Endothelial cell (in vitro differentiated cells): ENCODE data around the gene RCOR2. TPM values are rescaled to one million over a fixed set of nuclear protein-coding genes. Genes with fewer than 3 reads are reported as not detected.

Experiments used
- DNase-seq: peaks from one replicate; pipeline ENCODE4 v3.0.0; 2021; ENCODE audit warnings: low spot score
- H3K27ac Mint-ChIP-seq: one replicate; pipeline ENCODE4 v1.8.0; 2021; ENCODE audit warnings: mixed read lengths, inconsistent platforms; ENCODE audit not compliant: unreplicated experiment
- H3K27me3 Mint-ChIP-seq: one replicate; pipeline ENCODE4 v1.8.0; 2021; ENCODE audit warnings: mild to moderate bottlenecking, moderate library complexity, mixed read lengths, inconsistent platforms; ENCODE audit not compliant: unreplicated experiment
- H3K36me3 Mint-ChIP-seq: one replicate; pipeline ENCODE4 v1.8.0; 2021; ENCODE audit warnings: mild to moderate bottlenecking, low read depth, mixed read lengths, inconsistent platforms; ENCODE audit not compliant: unreplicated experiment
- H3K4me1 Mint-ChIP-seq: one replicate; pipeline ENCODE4 v1.8.0; 2021; ENCODE audit warnings: mild to moderate bottlenecking, mixed read lengths, inconsistent platforms; ENCODE audit not compliant: unreplicated experiment
- H3K4me3 Mint-ChIP-seq: one replicate; pipeline ENCODE4 v1.8.0; 2021; ENCODE audit warnings: mild to moderate bottlenecking, mixed read lengths, inconsistent platforms; ENCODE audit not compliant: unreplicated experiment
- H3K9me3 Mint-ChIP-seq: one replicate; pipeline ENCODE4 v1.8.0; 2021; ENCODE audit warnings: mixed read lengths, inconsistent platforms; ENCODE audit not compliant: unreplicated experiment
- total RNA-seq: library from RNA; stranded (reverse); fragmentation: NEBNext Ultra II Directional; extraction: Animal tissue kit (Norgen Biotek cat#: 25700); gene quantifications from one replicate; pipeline ENCODE4 v1.2.1, GENCODE V29; 2021; ENCODE audit not compliant: unreplicated experiment
- TF ChIP-seq, protein P1 (sequence below): fragments of 200-600 bp; sonication (generic); IDR thresholded peaks from one replicate; pipeline ENCODE4 v1.5.0; 2021; ENCODE audit warnings: antibody characterized with exemption; ENCODE audit not compliant: unreplicated experiment

The RCOR2 gene
- total RNA-seq, 1 donor from 2014 or later, result 9.3 TPM

DNA sequence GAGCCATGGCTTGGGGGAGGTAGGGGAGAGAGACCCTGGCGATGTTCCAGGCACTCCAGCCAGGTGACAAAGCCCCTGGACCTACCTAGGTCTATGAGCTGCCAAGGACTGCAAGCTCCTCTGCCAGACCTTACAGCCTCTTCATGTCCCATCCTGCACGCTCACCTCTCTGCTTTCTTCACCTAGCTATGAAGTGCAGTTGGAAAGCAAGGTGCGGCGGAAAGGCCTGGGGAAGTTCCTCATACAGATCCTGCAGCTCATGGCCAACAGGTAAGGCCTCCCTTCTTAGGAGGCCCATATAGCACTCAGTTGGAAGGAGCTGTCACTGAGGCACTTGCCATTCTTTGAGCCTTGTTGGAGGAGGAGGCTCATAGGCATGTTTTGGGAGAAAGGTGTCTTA, 35.6 kb upstream of the RCOR2 start:
- Mint-ChIP-seq H3K27me3 (peaks cover 7% of the 10 kb centered on the region), H3K36me3 (peaks cover 35% of the 10 kb centered on the region), H3K4me3 (no peak overlapping the region), H3K27ac (no peak overlapping the region), H3K4me1 (peaks cover 5% of the 10 kb centered on the region), H3K9me3 (no peaks in the 10 kb centered on the region)
- DNase-seq, result no peak
- TF ChIP-seq, protein P1, sequence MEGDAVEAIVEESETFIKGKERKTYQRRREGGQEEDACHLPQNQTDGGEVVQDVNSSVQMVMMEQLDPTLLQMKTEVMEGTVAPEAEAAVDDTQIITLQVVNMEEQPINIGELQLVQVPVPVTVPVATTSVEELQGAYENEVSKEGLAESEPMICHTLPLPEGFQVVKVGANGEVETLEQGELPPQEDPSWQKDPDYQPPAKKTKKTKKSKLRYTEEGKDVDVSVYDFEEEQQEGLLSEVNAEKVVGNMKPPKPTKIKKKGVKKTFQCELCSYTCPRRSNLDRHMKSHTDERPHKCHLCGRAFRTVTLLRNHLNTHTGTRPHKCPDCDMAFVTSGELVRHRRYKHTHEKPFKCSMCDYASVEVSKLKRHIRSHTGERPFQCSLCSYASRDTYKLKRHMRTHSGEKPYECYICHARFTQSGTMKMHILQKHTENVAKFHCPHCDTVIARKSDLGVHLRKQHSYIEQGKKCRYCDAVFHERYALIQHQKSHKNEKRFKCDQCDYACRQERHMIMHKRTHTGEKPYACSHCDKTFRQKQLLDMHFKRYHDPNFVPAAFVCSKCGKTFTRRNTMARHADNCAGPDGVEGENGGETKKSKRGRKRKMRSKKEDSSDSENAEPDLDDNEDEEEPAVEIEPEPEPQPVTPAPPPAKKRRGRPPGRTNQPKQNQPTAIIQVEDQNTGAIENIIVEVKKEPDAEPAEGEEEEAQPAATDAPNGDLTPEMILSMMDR, result no peak

DNA sequence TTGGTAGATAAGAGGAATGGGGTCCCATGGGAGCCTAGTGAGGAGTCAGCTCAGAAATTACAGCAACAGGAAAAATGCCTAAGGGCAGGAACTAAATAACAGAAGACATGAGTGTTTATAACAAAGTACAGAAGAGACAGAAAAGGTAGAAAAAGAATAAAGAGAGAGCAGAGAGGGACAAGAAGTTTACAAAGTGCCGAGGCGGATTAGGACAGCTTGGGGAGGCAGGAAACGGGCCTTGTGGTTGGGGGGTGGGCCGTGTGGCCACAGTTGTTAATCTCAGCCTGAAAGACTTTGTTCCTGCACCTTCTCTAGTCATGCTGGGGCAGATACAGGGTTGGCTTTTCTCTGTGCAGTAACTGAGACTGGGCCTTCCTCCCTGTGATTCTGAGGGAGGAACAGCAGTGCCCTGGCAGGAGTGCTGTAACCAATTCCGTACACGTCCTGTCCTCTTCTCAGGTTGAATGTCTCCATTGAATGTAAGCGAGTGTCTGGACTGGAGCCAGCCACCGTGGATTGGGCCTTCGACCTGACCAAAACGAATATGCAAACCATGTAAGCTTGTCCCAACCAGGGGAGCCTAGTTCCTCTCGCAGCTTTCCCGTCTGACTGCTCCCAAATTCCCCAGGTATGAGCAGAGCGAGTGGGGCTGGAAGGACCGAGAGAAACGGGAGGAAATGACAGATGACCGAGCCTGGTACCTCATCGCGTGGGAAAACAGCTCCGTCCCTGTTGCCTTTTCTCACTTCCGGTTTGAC, 35.0 kb upstream of the RCOR2 start:
- peak overlapping the region; percentile 39 for H3K27ac Mint-ChIP-seq
- TF ChIP-seq, protein P1, result no peak
- H3K4me3 Mint-ChIP-seq, result peak overlapping the region; percentile 26
- H3K27me3 Mint-ChIP-seq, result peaks cover 7% of the 10 kb centered on the region
- no peak for DNase-seq
- no peaks in the 10 kb centered on the region for H3K9me3 Mint-ChIP-seq
- H3K36me3 Mint-ChIP-seq, result peaks cover 35% of the 10 kb centered on the region
- peaks cover 5% of the 10 kb centered on the region for H3K4me1 Mint-ChIP-seq

DNA sequence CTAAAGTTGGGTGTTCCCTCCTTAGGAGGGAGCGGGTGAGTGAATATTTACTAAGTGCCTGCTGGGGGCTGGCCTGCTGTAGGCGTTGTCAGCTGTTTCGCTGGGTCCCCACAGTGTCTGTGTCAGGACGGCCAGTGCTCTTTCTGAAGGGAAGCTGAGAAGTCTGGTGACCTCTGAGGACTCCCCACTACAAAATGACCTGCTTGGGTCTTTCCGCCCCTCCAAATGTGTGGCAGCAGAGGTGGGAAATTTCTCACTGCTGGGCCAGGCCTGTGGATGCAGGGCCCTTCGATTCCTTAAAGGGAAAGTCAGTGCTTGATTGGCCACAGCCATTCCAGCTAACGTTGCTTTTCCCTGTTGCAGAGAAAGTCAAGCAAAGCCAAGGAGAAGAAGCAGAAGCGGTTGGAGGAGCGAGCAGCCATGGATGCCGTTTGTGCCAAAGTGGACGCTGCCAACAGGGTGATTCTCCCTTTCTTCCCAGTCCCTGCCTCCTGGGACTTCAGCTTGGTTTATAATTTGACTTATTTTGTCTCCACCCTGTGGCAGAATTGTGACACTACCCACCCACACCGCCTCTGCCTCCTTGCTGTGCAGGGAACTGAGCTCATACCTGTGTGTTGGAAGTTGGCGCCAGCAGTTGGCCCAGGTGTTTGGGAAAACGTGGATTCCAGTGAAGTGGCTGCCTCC, 28.7 kb upstream of the RCOR2 start:
- TF ChIP-seq, protein P1, result peak; percentile 55
- peak; percentile 48 for DNase-seq
- no peak overlapping the region for H3K4me3 Mint-ChIP-seq

DNA sequence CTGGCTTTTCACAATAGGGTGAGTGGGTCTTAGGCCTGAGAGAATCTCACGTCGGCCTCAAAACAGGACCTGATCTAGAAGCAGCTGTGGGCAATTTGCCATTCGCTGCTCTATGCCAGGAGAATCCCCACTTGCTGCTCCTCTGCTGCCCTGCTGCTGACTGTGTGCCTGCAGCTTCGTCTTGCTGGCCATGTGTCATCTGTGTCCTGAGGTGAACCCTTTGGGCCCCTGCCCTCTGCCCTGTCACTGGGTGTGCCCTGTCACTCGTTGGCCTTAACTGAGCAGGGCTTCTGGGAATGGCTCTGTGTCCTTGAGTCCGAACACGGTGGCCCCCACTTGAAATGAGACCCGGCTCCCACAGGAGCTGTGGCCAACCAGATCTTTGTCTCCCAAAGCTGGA, 28.0 kb upstream of the RCOR2 start:
- Mint-ChIP-seq H3K9me3 (no peaks in the 10 kb centered on the region), H3K27me3 (peaks cover 2% of the 10 kb centered on the region), H3K27ac (no peak overlapping the region), H3K4me3 (no peak overlapping the region), H3K36me3 (no peaks in the 10 kb centered on the region), H3K4me1 (peaks cover 4% of the 10 kb centered on the region)
- no peak for DNase-seq
- TF ChIP-seq, protein P1, result no peak

More for the DNA sequence above, 28.7 kb upstream of the RCOR2 start:
- no peaks in the 10 kb centered on the region for H3K9me3 Mint-ChIP-seq
- H3K27ac Mint-ChIP-seq, result no peak overlapping the region
- H3K36me3 Mint-ChIP-seq, result no peaks in the 10 kb centered on the region
- H3K27me3 Mint-ChIP-seq, result peaks cover 2% of the 10 kb centered on the region
- H3K4me1 Mint-ChIP-seq, result peaks cover under 1% of the 10 kb centered on the region

DNA sequence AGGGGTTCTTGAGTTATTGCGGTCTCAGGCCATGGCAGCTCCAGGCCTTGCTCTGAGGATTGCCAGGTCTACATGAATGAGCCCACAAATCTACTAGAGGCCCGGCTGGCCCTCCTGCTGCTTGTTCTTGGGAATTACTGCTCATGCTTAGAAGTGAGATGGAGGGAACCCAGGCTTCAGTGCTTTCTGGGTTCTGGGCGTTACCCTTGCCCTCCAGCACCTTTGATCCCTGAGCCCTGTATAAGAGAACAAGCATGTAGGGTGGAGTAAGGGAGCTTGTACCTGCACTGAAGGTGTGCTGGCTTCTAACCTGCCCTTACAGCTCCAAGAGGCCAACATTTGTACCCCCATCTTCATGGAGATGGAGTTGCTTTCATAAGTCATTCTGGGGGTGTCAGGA, 25.8 kb upstream of the RCOR2 start:
- Mint-ChIP-seq H3K27ac (no peak overlapping the region), H3K4me3 (no peak overlapping the region), H3K9me3 (no peaks in the 10 kb centered on the region), H3K27me3 (peaks cover 4% of the 10 kb centered on the region), H3K4me1 (peaks cover 13% of the 10 kb centered on the region), H3K36me3 (no peaks in the 10 kb centered on the region)
- TF ChIP-seq, protein P1, result no peak
- no peak for DNase-seq
